OCI-LY7 (cell line): ENCODE results near the gene TNIK.
"Not testable (repeated sequence)": the region's sequence is repeated elsewhere in the genome, so short reads cannot be mapped to it uniquely, and the experiment has no call there.

Experiments
- CTCF ChIP-seq: fragments of 200-600 bp; sonication (generic); conservative IDR thresholded peaks from 2 replicates; pipeline ENCODE4 v1.5.1; 2014; ENCODE audit warnings: mild to moderate bottlenecking, antibody characterized with exemption, low read length, moderate library complexity, mixed read lengths
- EZH2phosphoT487 ChIP-seq: fragments of 200-600 bp; sonication (generic); IDR thresholded peaks from 2 replicates; pipeline ENCODE4 v1.6.1; 2018; ENCODE audit warnings: low read depth, borderline replicate concordance, mild to moderate bottlenecking, mixed run types, antibody characterized with exemption, low read length, moderate library complexity, mixed read lengths

GRCh38 chr3:171424063-171424462, 36.1 kb downstream of the TNIK start:
- not testable (repeated sequence) for TF ChIP-seq CTCF, EZH2phosphoT487
